NOMO-1 treated with dmso at 0.1 percent for 144 hours (cell line): ENCODE results near the gene GDPD2.

ENCODE experiments used
- DNase-seq: peaks from one replicate; lab custom pipeline; 2025; ENCODE audit not compliant: unreplicated experiment; lab: John Stamatoyannopoulos, UW

Gene GDPD2

DNA sequence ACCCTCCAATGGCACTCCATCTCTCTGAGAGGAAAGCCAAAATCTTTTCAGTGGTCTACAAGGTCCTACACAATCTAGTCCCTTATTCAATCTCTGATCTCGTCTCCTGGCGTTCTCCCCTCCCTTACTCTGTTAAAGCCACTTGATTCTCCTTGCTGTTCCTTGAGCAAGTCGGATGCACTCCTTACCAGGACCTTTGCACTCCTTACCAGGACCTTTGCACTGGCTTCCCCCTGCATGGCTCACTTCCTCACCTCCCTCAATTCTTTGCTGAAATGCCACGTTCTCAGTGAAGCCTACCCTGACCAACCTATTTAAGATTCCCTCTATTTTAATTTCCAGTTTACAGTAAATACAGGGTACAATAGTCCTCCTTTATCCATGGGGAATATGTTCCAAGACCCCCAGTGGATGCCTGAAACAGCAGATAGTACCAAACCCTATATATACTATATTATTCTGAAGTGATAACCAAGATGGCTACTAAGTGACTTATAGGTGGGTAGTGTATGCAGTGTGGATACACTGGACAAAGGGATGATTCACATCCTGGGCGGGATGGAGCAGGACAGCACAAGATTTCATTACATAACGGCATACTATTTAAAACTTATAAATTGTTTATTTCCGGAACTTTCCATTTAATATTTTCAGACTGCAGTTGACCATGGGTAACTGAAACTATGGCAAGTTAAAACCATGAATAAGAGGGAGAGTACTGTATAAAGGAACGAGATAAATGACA is 15.0 kb downstream of the GDPD2 start:
- no peak for DNase-seq

DNA sequence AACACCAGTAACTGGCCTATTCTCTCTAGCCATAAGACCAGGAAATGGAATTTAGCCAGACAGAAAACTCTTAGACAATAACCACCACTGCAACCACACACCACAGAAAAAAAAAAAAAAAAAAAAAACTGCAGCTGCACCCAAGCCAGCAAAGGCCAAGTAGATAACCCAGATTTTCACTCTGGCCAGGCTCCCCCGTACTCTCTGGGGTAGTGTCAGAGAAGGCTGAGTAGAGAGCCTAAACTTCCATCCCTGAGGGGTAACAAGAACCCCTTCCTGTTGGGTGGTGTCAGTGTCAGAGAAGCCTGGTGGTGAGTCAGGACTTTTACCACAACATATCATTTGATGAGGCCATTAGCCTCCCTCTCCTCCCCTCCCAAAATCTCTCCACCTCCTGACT is 15.9 kb downstream of the GDPD2 start:
- no peak for DNase-seq

DNA sequence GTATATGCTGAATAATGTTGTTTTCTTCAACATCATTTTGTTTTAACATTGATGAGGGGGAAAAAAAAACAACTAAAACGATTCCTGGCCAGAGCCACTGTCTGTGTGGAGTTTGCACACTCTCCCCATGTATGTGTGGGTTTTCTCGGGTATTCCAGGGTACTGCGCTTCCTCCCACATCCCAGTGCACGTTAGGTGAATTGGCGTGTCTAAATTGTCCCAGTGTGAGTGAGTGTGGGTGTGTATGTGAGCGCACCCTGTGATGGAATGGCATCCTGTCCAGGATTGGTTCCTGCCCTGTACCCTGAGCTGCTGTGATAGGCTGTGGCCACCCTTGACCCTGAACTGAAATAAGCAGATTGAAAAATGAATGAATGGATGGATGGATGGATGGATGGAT is 19.1 kb downstream of the GDPD2 start:
- DNase-seq, result no peak

DNA sequence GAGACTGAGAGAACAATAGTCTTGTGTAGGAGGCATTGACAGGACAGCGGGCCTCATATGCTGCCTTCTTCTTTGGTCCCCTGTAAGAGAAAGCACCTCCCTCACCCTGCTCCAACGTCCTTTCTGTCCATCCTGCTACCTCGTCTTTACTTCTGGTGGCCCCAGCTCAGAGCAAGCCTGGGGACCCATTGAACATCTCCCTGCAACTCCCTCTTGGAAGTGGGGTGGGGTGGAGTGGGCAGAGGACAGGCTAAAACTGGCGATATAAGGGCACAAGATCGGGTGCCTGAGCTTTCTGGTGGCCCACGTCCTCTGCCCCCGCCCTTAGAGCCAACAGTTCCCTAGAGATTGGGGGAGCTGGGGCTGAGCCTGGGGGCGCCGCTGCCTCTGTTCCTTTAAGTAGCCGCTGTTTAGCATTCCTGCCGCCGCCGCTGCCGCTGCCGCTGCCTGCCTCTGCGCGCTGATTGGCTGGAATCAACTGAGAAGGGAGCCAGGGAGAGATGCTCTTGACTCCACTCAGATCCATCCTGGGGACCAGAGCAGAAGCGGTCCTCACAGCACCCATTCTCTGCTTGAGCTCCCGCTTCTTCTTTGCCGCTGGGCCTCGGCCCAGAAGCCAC is 21.3 kb downstream of the GDPD2 start, which contains the start of gene DLG3:
DLG3 (plus strand) TSS at position 510 of the 620 bp plus-strand sequence. CDS start 367 bp downstream, outside the sequence.
- no peak for DNase-seq

DNA sequence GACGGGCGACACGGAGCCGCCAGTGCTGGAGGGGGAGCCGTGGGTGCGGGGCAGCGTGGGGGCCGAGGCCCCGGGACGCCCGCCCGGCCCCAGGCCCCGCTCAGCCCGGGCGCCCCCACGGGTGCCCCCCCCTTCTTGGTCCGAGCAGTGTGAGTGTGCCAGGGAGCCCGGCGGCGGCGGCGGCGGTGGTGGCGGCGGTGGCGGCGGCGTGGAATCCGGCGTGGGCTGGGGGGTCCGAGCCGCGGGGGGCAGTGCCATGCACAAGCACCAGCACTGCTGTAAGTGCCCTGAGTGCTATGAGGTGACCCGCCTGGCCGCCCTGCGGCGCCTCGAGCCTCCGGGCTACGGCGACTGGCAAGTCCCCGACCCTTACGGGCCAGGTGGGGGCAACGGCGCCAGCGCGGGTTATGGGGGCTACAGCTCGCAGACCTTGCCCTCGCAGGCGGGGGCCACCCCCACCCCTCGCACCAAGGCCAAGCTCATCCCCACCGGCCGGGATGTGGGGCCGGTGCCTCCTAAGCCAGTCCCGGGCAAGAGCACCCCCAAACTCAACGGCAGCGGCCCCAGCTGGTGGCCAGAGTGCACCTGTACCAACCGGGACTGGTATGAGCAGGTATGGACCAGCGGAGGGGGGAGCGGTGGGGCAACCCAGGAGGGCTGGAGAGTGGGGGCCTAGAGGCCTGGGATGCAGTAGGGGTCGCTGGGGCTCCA is 22.0 kb downstream of the GDPD2 start:
- no peak for DNase-seq

DNA sequence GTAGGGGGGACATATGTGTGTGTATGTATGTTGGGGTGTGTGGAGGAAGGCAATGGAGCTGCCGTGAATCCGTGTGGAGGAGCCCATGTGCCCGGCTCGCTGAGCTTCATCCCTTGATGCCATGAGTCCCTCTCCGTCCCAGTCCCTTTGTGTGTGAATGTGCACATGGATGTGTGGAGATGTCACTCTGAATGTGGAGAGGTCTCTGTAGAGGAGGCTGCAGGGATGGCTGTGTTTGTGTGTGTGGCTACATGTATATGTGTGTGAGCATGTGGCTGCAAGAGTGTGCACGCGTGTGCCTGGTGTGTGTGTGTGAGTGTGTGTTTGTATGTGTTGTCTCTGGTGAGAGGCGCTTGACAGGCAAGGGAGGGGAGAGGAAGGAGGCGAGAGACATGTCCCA is 22.8 kb downstream of the GDPD2 start:
- no peak for DNase-seq

DNA sequence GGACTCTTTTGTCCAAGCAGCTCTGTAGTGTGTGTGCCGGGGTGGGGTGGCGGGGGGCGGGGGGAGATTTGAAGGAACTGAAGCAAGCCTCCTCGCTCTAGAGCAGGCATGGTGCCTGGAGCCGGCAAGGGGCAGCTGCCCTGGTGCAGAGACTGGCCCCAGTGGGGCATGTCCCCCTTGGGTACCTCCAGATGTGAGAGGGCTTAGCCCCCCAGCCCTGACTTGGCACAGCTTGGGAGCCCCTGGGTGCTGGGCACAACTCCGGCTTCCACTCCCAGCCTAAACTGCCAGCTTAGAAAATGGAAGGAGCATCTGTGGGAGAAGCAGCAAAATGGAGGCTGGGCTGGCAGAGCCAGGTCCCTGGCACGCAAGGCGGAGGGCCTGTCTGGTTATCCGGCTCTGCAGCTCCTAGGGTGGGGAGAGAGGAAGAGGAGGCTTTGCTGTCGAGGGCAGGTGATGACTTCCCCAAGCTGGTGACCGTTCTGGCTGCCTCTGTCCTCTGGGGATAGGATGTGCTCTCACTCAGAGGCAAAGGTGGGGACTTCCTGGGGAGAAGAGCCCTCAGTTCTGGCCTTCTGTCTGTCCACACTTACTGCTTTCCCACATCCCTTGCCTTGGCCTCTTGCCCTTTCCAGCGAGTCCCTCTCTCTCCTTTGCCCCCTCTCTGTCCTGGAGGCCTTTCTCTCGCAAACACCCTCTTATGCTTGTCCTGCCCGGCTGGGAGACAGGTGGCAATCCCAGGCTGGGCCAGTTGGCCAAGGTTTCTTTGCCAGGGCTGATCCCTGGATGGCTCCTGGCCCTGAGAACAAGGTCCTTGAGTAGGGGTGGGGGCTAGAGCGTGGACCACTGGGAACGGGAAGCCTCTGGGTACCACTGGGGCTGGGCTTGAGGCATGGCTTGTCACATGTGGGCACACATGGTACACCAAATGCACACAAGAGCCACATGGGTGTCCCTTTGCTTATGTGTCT is 23.6 kb downstream of the GDPD2 start:
- DNase-seq, result no peak

DNA sequence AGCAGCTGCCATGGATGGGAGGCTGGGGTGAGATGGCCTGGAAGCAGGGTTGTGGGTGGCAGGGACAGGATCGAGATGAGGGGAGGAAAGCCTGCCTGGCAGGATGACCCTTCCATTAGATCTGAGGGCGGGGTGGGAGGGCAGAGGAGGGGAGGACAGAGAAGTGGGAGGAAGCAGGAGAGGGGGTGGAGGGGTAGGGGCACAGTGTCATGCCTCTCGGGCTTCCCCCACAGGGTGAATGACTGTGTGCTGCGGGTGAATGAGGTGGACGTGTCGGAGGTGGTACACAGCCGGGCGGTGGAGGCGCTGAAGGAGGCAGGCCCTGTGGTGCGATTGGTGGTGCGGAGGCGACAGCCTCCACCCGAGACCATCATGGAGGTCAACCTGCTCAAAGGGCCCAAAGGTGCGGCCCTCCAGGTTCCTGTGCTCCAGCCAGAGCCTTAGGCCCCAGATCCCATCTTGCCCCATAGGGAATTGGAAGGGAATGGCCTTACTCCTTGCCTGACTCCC is 26.4 kb downstream of the GDPD2 start:
- DNase-seq, result no peak

DNA sequence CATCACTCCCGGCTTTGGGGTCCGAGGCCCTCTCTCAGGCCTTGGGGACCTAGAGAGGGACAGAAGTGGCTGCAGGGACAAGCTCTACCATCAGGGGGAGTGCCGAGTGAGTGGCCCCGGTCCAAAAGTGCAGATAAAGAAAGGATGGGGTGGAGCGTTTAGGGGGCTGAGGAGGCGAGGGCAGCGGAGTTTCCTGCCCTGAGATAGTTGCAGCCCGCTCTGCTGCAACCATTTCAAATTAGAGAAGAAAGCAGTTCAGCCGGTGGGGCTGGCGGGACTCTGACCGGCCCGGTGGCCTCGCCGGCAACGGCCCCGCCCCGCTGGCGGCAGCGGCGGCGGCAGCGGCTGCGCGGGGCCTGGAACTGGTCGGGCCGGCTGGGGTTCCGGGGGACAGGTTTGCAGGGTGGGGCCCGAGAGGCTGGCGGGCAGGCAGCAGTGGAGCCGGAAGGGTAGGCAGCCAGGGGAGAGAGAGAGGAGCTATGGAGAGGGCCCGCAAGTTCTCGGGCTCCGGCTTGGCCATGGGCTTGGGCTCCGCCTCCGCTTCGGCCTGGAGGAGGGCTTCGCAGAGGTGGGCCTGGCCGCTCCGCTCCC is 29.1 kb downstream of the GDPD2 start:
- no peak for DNase-seq

DNA sequence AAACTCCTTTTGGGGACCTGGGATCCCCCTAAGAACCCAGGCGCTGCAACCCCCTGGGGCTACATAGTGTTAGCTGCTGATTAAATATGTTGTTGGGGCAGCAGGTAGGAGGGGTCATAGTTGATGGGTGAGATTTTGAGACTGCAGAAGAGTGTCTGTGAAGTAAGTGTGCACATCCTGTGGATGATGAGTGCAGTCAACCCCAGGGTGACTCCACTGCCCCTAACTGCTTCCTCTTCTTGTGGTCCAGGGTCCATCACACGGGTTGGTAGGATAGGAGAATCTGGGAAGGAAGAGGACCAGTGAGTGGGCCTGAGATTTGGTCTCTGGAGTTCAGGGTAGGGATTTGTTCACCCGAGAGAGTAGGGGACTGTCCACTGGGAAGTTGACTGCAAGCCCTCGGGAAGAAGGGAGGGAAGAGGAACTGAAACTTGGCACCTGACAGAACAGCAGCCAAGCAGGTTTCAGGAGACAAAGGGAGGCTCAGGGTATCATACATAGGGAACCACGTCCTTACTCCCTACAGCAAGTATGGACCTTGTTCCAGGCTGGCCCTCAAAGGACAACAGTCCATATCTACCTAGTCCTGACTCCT is 30.0 kb downstream of the GDPD2 start:
- DNase-seq, result no peak

DNA sequence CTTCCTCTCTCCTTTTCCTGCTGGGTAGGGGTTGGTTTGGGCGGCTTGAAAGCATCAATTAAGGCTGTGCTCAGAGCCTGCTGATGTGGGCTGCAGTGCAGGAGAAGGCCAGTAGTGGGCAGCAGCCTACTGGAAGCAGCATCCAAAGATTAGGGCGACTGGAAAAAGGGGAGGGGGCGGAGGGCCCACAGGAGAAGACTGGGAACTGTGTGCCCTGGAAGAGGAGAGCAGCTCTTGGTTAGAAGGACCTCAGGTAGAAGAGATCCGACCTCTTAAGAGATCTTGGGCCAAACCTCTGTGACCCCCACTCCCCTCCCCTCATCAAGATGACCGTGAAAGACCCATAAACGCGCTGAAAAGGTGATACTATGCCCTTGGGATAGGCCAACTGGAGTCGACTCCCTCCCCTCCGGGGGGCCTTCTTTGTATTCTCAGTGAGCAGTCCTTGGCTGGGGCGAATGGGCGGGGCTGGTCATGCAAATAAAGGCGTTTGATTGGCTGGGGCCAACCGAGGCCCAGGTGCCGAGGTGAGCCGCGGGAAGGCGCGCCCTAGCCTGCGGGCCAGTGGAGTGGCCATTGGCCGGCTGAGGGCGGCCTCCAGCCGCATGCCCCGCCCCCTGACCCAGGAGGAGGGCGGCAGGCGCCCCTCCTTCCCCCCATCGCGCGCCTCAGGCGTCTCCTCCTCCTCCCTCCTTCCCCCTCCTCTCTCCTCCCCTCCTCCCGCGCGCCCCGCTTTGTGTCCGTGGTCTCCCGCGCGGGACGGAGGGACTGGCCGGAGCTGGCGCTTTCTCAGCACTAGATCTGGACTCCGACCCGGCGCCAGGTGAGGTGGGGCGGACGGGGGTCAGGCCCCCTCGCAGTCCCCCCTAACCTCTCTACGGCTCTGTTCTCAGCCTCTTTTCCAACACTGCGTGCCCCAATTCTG is 31.6 kb downstream of the GDPD2 start:
- DNase-seq, result peak; percentile 35

DNA sequence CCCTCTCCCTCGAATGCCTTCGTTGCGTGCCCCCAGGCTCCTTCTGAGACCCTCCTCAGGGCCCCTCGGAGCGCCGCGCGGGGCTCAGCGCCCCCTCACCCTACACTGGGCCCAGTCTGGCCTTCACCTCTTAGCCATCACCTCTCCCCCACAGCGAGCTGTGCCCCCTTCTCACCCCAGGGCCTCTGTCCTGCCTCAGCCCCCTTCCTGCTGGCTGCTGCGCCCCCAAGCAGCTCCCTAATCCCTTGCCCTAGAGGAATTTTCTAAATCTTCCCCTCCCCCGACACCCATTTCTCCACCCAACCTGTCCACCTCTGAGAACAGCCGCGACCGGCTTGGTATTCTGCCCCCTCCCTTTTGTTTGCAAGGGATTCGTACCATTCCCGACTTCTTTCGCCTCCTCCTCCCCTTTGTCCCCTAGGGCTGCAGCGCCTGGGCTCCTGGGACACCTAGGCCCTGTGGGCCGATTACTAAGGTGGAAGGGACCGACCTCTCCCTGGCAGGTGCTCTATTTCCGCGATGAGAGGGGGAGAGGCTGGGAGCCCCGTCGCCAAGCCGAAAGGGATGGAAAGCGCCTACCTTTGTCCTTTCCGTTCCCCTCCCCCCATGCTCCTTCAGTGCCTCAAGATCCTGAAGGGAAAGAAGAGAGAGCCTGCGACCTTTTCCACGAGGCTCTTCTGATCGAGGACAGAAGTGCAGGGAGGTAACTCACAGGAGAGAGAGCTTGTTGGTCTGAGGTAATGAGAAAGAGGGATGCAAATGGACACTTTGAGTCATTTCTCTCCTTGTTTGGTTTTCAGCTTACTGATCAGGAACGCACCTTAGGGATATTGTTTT is 32.5 kb downstream of the GDPD2 start:
- no peak for DNase-seq

DNA sequence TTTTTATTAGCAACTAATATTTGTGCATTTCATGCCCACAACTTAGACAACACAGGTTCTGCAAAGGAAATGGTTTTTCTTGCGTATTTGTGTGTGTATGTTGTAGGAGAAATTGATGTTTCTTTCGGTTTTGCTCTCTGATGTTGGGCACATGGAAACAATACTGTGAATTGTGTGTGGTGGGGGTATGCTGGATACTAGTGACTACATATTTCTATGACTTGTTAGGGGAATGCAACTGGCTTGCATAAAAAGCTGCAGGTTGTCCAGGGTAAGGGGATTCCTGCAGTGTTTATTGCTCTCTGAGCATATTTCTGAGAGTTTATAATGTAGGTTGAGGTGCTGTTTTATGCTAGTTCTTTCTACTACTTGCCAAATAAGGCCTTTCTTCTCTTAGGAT is 33.1 kb downstream of the GDPD2 start:
- no peak for DNase-seq

DNA sequence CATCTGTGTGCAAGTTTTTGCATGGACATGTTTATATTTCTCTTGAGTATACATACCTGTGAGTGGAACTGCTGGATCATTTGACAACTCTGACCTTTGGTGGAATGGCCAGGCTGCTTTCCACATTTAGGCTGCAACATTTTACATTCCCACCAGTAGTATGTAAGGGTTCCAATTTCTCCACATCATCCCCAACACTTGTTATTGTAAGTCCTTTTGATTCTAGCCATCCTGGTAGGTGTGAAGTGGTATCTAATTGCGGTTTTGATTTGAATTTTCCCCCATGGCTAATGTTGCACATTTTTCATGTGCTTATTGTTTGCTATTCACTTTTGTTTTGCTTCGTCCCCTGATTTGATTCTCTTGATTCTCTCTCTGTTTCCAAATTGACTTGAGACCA is 37.9 kb downstream of the GDPD2 start:
- no peak for DNase-seq

DNA sequence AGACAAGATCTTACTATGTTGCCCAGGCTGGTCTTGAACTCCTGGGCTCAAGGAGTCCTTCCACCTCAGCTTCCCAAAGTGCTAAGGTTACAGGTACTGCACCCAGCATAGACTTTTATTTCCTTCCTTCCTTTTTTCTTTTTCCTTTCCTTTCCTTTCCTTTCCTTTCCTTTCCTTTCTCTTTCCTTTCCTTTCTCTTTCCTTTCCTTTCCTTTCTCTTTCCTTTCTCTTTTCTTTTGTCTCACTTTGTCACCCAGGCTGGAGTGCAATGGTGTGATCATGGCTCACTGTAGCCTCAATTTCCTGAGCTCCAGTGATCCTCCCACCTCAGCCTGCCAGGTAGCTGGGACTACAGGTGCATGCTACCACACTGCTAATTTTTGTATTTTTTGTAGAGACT is 40.9 kb downstream of the GDPD2 start:
- no peak for DNase-seq

DNA sequence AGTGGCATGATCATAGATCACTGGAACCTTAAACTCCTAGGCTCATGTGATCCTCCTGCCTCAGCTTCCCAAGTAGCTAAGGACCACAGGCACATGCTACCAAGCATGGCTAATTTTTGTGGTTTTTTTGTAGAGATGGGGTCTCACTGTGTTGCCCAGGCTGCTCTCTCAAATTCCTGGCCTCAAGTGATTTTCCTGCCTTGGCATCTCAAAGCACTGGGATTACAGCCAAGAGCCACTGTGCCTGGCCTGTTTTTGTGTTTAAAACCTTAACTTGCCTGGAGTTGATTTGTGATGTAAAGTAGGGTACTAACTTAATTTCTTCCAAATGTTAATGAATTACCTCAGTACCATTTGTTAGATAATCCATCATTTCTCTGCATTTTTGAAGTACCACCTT is 43.9 kb downstream of the GDPD2 start:
- no peak for DNase-seq

DNA sequence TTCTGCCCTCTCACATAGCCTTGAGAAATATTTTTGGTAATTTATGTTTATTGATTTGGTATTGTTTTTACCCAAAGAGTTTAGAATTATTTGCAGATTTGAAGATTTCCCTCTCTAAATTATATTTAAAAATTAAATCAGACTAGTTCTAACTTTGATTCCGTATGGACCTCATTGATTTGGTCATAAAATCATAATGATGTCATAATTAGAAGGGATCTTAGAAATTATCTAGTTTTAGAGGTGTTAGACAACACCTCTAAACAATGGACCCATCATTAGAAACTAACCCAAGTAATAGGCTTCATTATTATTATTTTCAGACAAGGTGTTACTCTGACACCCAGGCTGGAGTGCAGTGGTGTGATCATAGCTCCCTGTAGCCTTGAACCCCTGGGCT is 45.6 kb downstream of the GDPD2 start:
- DNase-seq, result no peak

DNA sequence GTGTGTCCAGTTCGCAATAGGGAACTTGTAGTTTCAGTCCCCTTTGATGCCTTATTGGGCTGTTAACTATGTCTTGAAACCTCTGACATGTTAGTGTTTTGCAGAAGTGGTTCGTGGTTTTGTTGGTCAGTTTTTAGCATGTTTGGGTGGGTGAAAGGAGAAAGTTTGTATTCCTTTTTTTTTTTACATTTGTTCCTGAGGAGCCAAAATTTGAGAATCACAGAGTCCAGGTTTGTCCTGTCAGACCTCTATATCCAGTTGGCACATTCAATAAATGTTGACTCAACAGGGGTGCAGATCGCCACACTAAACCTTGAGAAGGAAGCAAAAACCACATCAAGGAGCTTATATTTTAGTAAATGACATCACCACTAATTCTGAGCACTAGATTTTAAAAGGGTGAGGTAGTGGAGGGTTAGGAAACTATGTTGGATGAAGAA is 47.8 kb downstream of the GDPD2 start:
- DNase-seq, result peak; percentile 31
